Astrocyte of the cerebellum (primary cell): ENCODE results near the gene ALAS1.

ENCODE experiments used
- DNase-seq: peaks from one replicate; pipeline ENCODE4 v3.0.0-alpha.2; 2011; ENCODE audit warnings: low read depth
- H3K4me3 ChIP-seq: 2 replicates; pipeline ENCODE4 v1.5.1; 2011; ENCODE audit warnings: mild to moderate bottlenecking, low read depth, low read length, moderate library complexity
- CTCF ChIP-seq: IDR thresholded peaks from 2 replicates; pipeline ENCODE4 v1.5.1; 2012; ENCODE audit warnings: low read length, low read depth, moderate library complexity, mild to moderate bottlenecking; ENCODE audit errors: missing control alignments
- in situ Hi-C: cut with HindIII; loops from 2 replicates; pipeline ENCODE4 v1.10.0; 2017; ENCODE audit warnings: low sequenced_read_pairs

The ALAS1 gene

GRCh38 chr3:52213005-52213404 is 15.0 kb downstream of the ALAS1 start:
- in situ Hi-C loops = no loop called here
- no peak overlapping the region for H3K4me3 ChIP-seq
- TF ChIP-seq CTCF = no peak
- no peak for DNase-seq

GRCh38 chr3:52213901-52214300 is 15.9 kb downstream of the ALAS1 start:
- no peak for TF ChIP-seq CTCF
- DNase-seq = no peak
- no peak overlapping the region for H3K4me3 ChIP-seq
- in situ Hi-C loops = no loop called here

- DNase-seq = no peak
- no peak overlapping the region for H3K4me3 ChIP-seq
- TF ChIP-seq CTCF = no peak
- in situ Hi-C loops = no loop called here
Measured at GRCh38 chr3:52215351-52215750, 17.4 kb downstream of the ALAS1 start.

- no peak for TF ChIP-seq CTCF
- no peak overlapping the region for H3K4me3 ChIP-seq
- DNase-seq = peak; percentile 49
- in situ Hi-C loops = no loop called here
Measured at GRCh38 chr3:52216585-52217408, 18.8 kb downstream of the ALAS1 start.

- no peak overlapping the region for H3K4me3 ChIP-seq
- in situ Hi-C loops = no loop called here
- TF ChIP-seq CTCF = no peak
- no peak for DNase-seq
Measured at GRCh38 chr3:52217409-52217805, 19.4 kb downstream of the ALAS1 start.

- no peak overlapping the region for H3K4me3 ChIP-seq
- no peak for DNase-seq
- no peak for TF ChIP-seq CTCF
- in situ Hi-C loops = no loop called here
Measured at GRCh38 chr3:52218026-52218425, 20.1 kb downstream of the ALAS1 start.
